Tracheal epithelial cell (primary cell): ENCODE data around the gene GCLC. TPM values are rescaled to one million over a fixed set of nuclear protein-coding genes. Genes with fewer than 3 reads are reported as not detected.

Source experiments
- total RNA-seq: library from RNA; depleted of rRNA; stranded (reverse); fragments of >200 nt; gene quantifications from 2 replicates; pipeline ENCODE4 v1.2.1, GENCODE V29; 2014

Gene GCLC
- 44.1 and 182 TPM in 2 replicates for total RNA-seq

DNA sequence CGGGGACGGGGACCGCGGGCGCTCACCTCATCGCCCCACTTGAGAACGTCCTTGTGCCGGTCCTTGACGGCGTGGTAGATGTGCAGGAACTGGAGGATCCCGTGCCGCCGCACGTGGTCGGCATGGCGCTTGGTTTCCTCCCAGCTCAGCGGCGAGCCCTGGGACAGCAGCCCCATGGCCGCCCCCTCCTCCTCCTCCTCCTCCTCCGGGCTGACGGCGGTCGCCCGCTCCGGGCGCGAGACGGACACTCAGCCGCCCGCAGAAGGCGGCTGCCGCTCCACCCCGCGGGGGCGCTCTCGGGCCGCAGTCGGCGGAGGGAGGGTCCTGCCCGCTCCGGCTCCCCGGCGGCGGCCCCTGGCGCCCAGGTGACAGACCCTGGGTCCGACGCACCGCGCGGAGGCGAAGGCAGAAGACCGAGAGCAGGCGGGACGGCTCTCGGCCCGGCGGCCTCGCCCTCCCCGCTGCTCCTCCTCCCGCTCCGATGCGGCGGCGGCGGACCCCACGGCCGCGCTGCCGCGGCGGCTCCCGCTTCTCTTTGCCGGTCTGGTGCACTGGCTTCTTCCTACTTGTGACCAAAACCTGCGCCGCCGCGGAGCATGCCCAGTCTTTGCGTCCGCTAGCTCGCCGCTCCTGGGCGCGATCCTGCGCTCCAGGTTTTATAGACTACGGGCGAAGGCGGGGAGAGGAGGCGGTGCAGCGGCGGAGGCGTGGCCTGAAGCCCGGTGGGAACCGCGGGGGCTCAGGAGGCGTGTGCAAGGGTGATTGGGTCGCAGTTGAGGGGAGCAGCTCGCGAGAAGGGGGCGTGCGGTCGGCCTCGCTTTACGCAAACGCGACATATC lies at the start of gene GCLC:
Gene GCLC, minus strand, starts transcription at position 632 of the 839 bp plus-strand sequence. Its CDS starts 456 bp downstream, at position 176.

Other genes with a start within 250 kb of the GCLC start
- gene ELOVL5, start 196.2 kb downstream of the GCLC start, total RNA-seq: 35.9 and 53.5 TPM in 2 replicates
- 0.43 and 0.48 TPM in 2 replicates for gene KLHL31, start 120.7 kb upstream of the GCLC start, total RNA-seq
- 17.6 and 27.9 TPM in 2 replicates for gene LRRC1, start 249.9 kb upstream of the GCLC start, total RNA-seq